OCI-LY3 (cell line): Measurements from ENCODE around the gene TUBA1A.
"Not testable (repeated sequence)": the region's sequence is repeated elsewhere in the genome, so short reads cannot be mapped to it uniquely, and the experiment has no call there.

Source experiments
- H2AFZ ChIP-seq: fragments of 200-600, 300-600 bp; shearing (Covaris generic); 2 replicates; pipeline ENCODE4 v1.6.0; 2014; ENCODE audit warnings: antibody characterized with exemption, low read depth, low read length
- H3K27ac ChIP-seq: fragments of 200-600, 300-600 bp; sonication (generic); 2 replicates; pipeline ENCODE4 v1.5.1; 2014; ENCODE audit warnings: mild to moderate bottlenecking, low read length, moderate library complexity, mixed read lengths
- H3K27me3 ChIP-seq: fragments of 200-600, 300-600 bp; sonication (generic); 2 replicates; pipeline ENCODE4 v1.6.1; 2014; ENCODE audit warnings: low read depth, low read length, mixed read lengths
- H3K36me3 ChIP-seq: fragments of 200-600, 300-600 bp; sonication (generic); replicated peaks from 2 replicates; pipeline ENCODE3; 2014; ENCODE audit warnings: low read depth, low read length, mixed read lengths
- H3K4me1 ChIP-seq: fragments of 300-600, 200-600 bp; sonication (generic); 2 replicates; pipeline ENCODE4 v1.6.1; 2014; ENCODE audit warnings: low read length, mixed read lengths
- H3K4me2 ChIP-seq: fragments of 200-600, 300-600 bp; sonication (generic); 2 replicates; pipeline ENCODE4 v1.6.1; 2014; ENCODE audit warnings: low read length, mixed read lengths
- H3K4me3 ChIP-seq: fragments of 300-600, 200-600 bp; sonication (generic); 2 replicates; pipeline ENCODE4 v1.5.1; 2014; ENCODE audit warnings: antibody characterized with exemption, mild to moderate bottlenecking, low read length, moderate library complexity
- H3K79me2 ChIP-seq: fragments of 300-600, 200-600 bp; shearing (Covaris generic); 2 replicates; pipeline ENCODE4 v1.6.1; 2014; ENCODE audit warnings: mild to moderate bottlenecking, low read length, mixed read lengths
- H3K9ac ChIP-seq: fragments of 300-600, 200-600 bp; shearing (Covaris generic); 2 replicates; pipeline ENCODE4 v1.6.0; 2014; ENCODE audit warnings: mild to moderate bottlenecking, low read length, moderate library complexity
- H3K9me3 ChIP-seq: fragments of 200-600, 300-600 bp; shearing (Covaris generic); 2 replicates; pipeline ENCODE4 v1.6.1; 2014; ENCODE audit warnings: low read length, mixed read lengths; ENCODE audit not compliant: insufficient read depth
- H4K20me1 ChIP-seq: fragments of 200-600, 300-600 bp; sonication (generic); 2 replicates; pipeline ENCODE4 v1.6.1; 2016; ENCODE audit warnings: low read length, mixed read lengths; ENCODE audit not compliant: insufficient read depth
- CTCF ChIP-seq: fragments of 200-600, 300-600 bp; sonication (generic); IDR thresholded peaks from 2 replicates; pipeline ENCODE4 v1.5.1; 2014; ENCODE audit warnings: antibody characterized with exemption, low read length, low read depth
- EZH2phosphoT487 ChIP-seq: fragments of 200-600 bp; shearing (Covaris generic); IDR thresholded peaks from 2 replicates; pipeline ENCODE4 v1.6.1; 2018; ENCODE audit warnings: antibody characterized with exemption, mixed run types, low read depth

The TUBA1A gene

GRCh38 chr12:49184697-49185096 is 4.2 kb downstream of the TUBA1A start:
- not testable (repeated sequence) for H3K27me3 ChIP-seq, H3K4me3 ChIP-seq, H2AFZ ChIP-seq, H3K79me2 ChIP-seq, H3K4me1 ChIP-seq, H3K9me3 ChIP-seq, H4K20me1 ChIP-seq, H3K27ac ChIP-seq, H3K4me2 ChIP-seq, H3K36me3 ChIP-seq, H3K9ac ChIP-seq

- H3K9me3 ChIP-seq, H3K27me3 ChIP-seq, H3K9ac ChIP-seq, H3K4me1 ChIP-seq, H3K27ac ChIP-seq, H2AFZ ChIP-seq, H3K4me3 ChIP-seq, H3K36me3 ChIP-seq, H4K20me1 ChIP-seq, H3K4me2 ChIP-seq, H3K79me2 ChIP-seq: not testable (repeated sequence)
Measured at GRCh38 chr12:49183214-49183950, 5.5 kb downstream of the TUBA1A start.

- no peaks in the 10 kb centered on the region for H3K79me2 ChIP-seq
- H3K4me2 ChIP-seq = no peak overlapping the region
- no peak overlapping the region for H3K9ac ChIP-seq
- TF ChIP-seq EZH2phosphoT487 (no peak), CTCF (no peak)
- no peaks in the 10 kb centered on the region for H3K36me3 ChIP-seq
- H3K9me3 ChIP-seq = no peaks in the 10 kb centered on the region
- H3K4me3 ChIP-seq = no peak overlapping the region
- H3K27me3 ChIP-seq = no peaks in the 10 kb centered on the region
- peaks cover 5% of the 10 kb centered on the region; the same call in 1 of the 2 replicates for H3K4me1 ChIP-seq
- H3K27ac ChIP-seq = no peak overlapping the region
- H4K20me1 ChIP-seq = no peaks in the 10 kb centered on the region
- no peak overlapping the region for H2AFZ ChIP-seq
Measured at GRCh38 chr12:49174218-49174617, 14.7 kb downstream of the TUBA1A start.

GRCh38 chr12:49170924-49171323 is 18.0 kb downstream of the TUBA1A start:
- no peaks in the 10 kb centered on the region for H3K79me2 ChIP-seq
- H3K4me1 ChIP-seq = no peaks in the 10 kb centered on the region
- no peak overlapping the region for H3K9ac ChIP-seq
- no peaks in the 10 kb centered on the region for H3K27me3 ChIP-seq
- no peaks in the 10 kb centered on the region for H3K9me3 ChIP-seq
- H4K20me1 ChIP-seq = no peaks in the 10 kb centered on the region
- no peak for TF ChIP-seq EZH2phosphoT487
- no peak for TF ChIP-seq CTCF
- H3K27ac ChIP-seq = no peak overlapping the region
- H3K4me2 ChIP-seq = no peak overlapping the region
- no peak overlapping the region for H3K4me3 ChIP-seq
- H2AFZ ChIP-seq = no peak overlapping the region
- no peaks in the 10 kb centered on the region for H3K36me3 ChIP-seq

- H3K27ac ChIP-seq = no peak overlapping the region
- no peak overlapping the region for H3K9ac ChIP-seq
- H3K36me3 ChIP-seq = no peaks in the 10 kb centered on the region
- H3K79me2 ChIP-seq = no peaks in the 10 kb centered on the region
- H3K9me3 ChIP-seq = no peaks in the 10 kb centered on the region
- no peak overlapping the region for H3K4me3 ChIP-seq
- peaks cover 17% of the 10 kb centered on the region for H3K4me1 ChIP-seq
- H3K27me3 ChIP-seq = no peaks in the 10 kb centered on the region
- H4K20me1 ChIP-seq = no peaks in the 10 kb centered on the region
- no peak overlapping the region for H3K4me2 ChIP-seq
- TF ChIP-seq EZH2phosphoT487 (no peak), CTCF (no peak)
- H2AFZ ChIP-seq = no peak overlapping the region
Measured at GRCh38 chr12:49165114-49165513, 23.8 kb downstream of the TUBA1A start.

- not testable (repeated sequence) for H3K79me2 ChIP-seq, H3K4me2 ChIP-seq, H4K20me1 ChIP-seq, H3K27me3 ChIP-seq, H3K9me3 ChIP-seq, H3K27ac ChIP-seq, H3K4me3 ChIP-seq, H3K9ac ChIP-seq, H2AFZ ChIP-seq, H3K36me3 ChIP-seq
- peaks cover 19% of the 10 kb centered on the region for H3K4me1 ChIP-seq
Measured at GRCh38 chr12:49161901-49162300, 27.0 kb downstream of the TUBA1A start.
